Activated T-helper 17 cell treated with anti-CD3 and anti-CD28 coated beads, Interleukin-2, amount 50 U/mL, for 72 hours (primary cell): ENCODE data around the gene BMF. TPM values are rescaled to one million over a fixed set of nuclear protein-coding genes. Genes with fewer than 3 reads are reported as not detected.

Experiments
- ATAC-seq: fragments of 150-1000 bp; cut with Tn5 transposase; replicated peaks from 2 replicates; pipeline ENCODE4 v1.10.0; 2021; ENCODE audit warnings: mild to moderate bottlenecking, moderate library complexity
- H3K27ac Mint-ChIP-seq: one replicate; pipeline ENCODE4 v1.8.0; 2022; ENCODE audit warnings: mixed read lengths
- H3K27me3 Mint-ChIP-seq: one replicate; pipeline ENCODE4 v1.8.0; 2022; ENCODE audit warnings: mixed read lengths
- H3K36me3 Mint-ChIP-seq: one replicate; pipeline ENCODE4 v1.8.0; 2022; ENCODE audit warnings: low read depth, mild to moderate bottlenecking, mixed read lengths
- H3K4me1 Mint-ChIP-seq: one replicate; pipeline ENCODE4 v1.8.0; 2022; ENCODE audit warnings: mixed read lengths
- H3K4me3 Mint-ChIP-seq: one replicate; pipeline ENCODE4 v1.8.0; 2022; ENCODE audit warnings: mild to moderate bottlenecking, mixed read lengths
- H3K9me3 Mint-ChIP-seq: one replicate; pipeline ENCODE4 v1.8.0; 2022; ENCODE audit warnings: mixed read lengths
- total RNA-seq, 2 donors: library from RNA; stranded (reverse); gene quantifications; one replicate each; pipeline ENCODE4 v1.2.3, GENCODE V29; 2022

BMF gene
- total RNA-seq, 2 donors from 2014 or later = 3.2 to 19.3 TPM

DNA sequence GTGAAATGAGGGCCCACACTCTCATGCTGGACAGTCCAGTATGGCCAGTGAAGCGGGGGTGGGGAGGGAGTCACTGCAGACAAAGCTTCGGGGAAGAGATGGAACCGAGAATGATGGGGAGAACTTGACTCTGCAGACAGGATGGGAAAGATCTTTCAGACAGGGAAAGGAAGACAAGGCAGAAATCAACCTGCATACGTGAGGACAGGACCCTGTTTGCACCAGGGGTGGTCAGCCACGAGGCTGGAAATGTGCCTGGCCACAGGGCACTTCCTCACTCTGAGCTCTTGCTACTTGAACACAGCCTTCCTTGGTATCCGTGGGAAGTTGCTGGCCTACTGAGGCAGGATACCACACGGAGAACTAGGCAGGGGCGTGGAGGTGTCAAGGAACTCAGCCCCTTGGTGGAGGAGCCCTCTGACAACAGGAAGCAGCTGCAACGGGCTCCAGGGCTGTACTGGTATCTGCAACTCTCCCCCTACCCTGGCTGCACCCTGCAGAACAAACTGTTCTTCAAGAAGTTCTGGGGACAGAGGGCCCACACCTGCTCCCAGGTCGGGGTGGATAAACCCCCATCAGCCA, 60.4 kb downstream of the BMF start:
- Mint-ChIP-seq H3K36me3 (no peaks in the 10 kb centered on the region), H3K9me3 (peaks cover 3% of the 10 kb centered on the region), H3K4me1 (peaks cover 40% of the 10 kb centered on the region), H3K27me3 (no peaks in the 10 kb centered on the region), H3K4me3 (peak overlapping the region; percentile 79), H3K27ac (peak overlapping the region; percentile 94)
- no peak for ATAC-seq

- no peaks in the 10 kb centered on the region for H3K36me3 Mint-ChIP-seq
- H3K9me3 Mint-ChIP-seq = peaks cover 3% of the 10 kb centered on the region
- peak overlapping the region; percentile 94 for H3K27ac Mint-ChIP-seq
- peak; percentile 83 for ATAC-seq
- H3K27me3 Mint-ChIP-seq = no peaks in the 10 kb centered on the region
- H3K4me3 Mint-ChIP-seq = peak overlapping the region; percentile 79
- H3K4me1 Mint-ChIP-seq = peaks cover 40% of the 10 kb centered on the region
These were observed 61.1 kb downstream of the BMF start for GRCh38 chr15:40047415-40048210.

GRCh38 chr15:40046721-40047414, 61.8 kb downstream of the BMF start:
- peak; percentile 59 for ATAC-seq
- Mint-ChIP-seq H3K9me3 (peaks cover 3% of the 10 kb centered on the region), H3K27ac (peak overlapping the region; percentile 94), H3K4me3 (peak overlapping the region; percentile 79), H3K27me3 (no peaks in the 10 kb centered on the region), H3K36me3 (no peaks in the 10 kb centered on the region), H3K4me1 (peaks cover 40% of the 10 kb centered on the region)

DNA sequence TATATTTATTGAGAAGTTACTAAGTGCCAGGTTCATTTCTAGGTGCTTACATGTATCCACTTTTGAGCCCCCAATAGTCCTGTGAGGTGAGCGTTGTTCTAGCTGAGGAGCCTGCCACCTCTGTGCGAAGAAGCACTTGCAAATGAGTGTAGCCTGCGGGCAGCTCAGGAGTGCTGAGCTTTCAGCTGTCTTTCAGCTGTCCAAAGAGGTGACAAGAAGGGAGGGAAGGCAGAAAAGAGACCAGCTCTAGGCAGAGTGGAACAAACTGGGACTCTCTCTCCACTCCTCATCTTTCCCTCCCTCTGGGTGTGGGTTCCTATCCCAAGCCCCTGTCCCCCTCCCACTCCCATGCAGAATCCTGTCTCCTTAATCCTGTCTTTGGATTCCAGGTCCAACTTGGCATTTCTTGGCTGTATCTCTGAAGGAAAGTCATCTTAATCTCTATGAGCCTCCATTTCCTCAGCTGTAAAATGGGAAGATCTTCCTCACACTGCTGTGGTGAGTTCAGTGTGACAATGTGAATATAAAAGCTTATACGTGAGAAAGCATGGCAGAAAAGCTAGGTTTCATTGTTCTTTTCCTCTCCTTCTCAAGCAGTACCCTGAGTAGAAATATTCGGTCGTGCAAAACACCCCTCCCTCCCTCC, 63.0 kb downstream of the BMF start:
- Mint-ChIP-seq H3K4me1 (peaks cover 40% of the 10 kb centered on the region), H3K36me3 (no peaks in the 10 kb centered on the region), H3K27ac (peak overlapping the region; percentile 91), H3K27me3 (no peaks in the 10 kb centered on the region), H3K9me3 (peaks cover 3% of the 10 kb centered on the region), H3K4me3 (peak overlapping the region; percentile 77)
- no peak for ATAC-seq

GRCh38 chr15:40044717-40045571, 63.7 kb downstream of the BMF start:
- Mint-ChIP-seq H3K4me3 (peak overlapping the region; percentile 77), H3K27ac (peak overlapping the region; percentile 91), H3K27me3 (no peaks in the 10 kb centered on the region), H3K4me1 (peaks cover 41% of the 10 kb centered on the region), H3K9me3 (no peaks in the 10 kb centered on the region), H3K36me3 (no peaks in the 10 kb centered on the region)
- peak; percentile 76 for ATAC-seq

GRCh38 chr15:40043927-40044716, 64.6 kb downstream of the BMF start:
- H3K9me3 Mint-ChIP-seq = no peaks in the 10 kb centered on the region
- ATAC-seq = no peak
- no peaks in the 10 kb centered on the region for H3K27me3 Mint-ChIP-seq
- peaks cover 35% of the 10 kb centered on the region for H3K4me1 Mint-ChIP-seq
- peak overlapping the region; percentile 91 for H3K27ac Mint-ChIP-seq
- peak overlapping the region; percentile 77 for H3K4me3 Mint-ChIP-seq
- peaks cover 5% of the 10 kb centered on the region for H3K36me3 Mint-ChIP-seq

DNA sequence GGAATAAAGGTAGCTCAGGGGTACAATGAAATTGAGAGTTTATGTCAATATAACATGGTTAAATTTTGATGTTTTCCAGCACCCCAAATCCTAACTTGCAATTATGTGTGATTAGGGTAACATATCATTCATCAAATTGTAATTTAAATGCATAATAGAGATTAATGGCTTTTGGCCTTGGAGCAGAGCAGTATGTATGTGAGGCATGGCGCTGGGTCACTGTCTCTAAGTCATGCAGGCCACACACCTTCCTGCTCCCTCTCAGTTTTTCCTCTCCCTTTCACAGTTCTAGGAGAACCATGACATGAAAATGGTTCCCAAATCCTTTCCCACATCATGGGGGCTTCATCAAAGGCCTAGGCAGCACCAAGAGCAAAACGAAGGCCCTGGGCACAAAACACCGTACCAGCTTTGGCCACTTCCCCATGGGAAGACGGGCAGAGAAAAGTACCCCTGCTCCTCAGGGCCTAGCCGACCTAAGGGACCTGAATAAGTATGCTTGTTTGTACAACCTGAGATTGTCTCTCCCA, 65.8 kb downstream of the BMF start:
- Mint-ChIP-seq H3K27me3 (no peaks in the 10 kb centered on the region), H3K27ac (no peak overlapping the region), H3K9me3 (no peaks in the 10 kb centered on the region), H3K4me3 (no peak overlapping the region), H3K4me1 (peaks cover 29% of the 10 kb centered on the region), H3K36me3 (peaks cover 18% of the 10 kb centered on the region)
- ATAC-seq = no peak

- Mint-ChIP-seq H3K27me3 (no peaks in the 10 kb centered on the region), H3K4me1 (peaks cover 35% of the 10 kb centered on the region), H3K9me3 (no peaks in the 10 kb centered on the region), H3K4me3 (peak overlapping the region; percentile 98), H3K27ac (peak overlapping the region; percentile 95), H3K36me3 (peaks cover 38% of the 10 kb centered on the region)
- no peak for ATAC-seq
These were observed 67.9 kb downstream of the BMF start for GRCh38 chr15:40040770-40041169.

DNA sequence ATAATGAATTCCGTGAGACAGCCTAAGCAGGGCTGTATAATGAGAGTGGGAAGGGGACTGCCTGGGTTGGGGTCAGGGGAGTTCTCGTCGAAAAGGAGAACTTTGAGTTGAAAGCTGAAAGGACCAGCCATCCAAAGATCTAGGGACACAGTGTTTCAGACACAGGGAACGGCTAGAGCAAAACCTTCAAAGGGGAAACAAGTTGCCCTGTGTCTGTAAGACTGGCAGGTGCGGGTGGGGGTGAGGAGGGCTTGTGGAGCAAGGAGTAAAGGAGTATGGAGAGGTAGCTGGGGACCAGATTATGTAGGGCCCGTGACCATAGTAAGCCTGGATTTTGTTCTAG, 68.4 kb downstream of the BMF start:
- H3K36me3 Mint-ChIP-seq = peaks cover 44% of the 10 kb centered on the region
- peak overlapping the region; percentile 95 for H3K27ac Mint-ChIP-seq
- H3K4me3 Mint-ChIP-seq = peak overlapping the region; percentile 98
- ATAC-seq = no peak
- H3K9me3 Mint-ChIP-seq = no peaks in the 10 kb centered on the region
- H3K4me1 Mint-ChIP-seq = peaks cover 33% of the 10 kb centered on the region
- H3K27me3 Mint-ChIP-seq = no peaks in the 10 kb centered on the region

GRCh38 chr15:40038638-40039543, 69.8 kb downstream of the BMF start, which contains the start of gene SRP14:
Gene SRP14 (minus strand): TSS chr15:40039181. CDS start chr15:40039116, 65 bp downstream.
- Mint-ChIP-seq H3K4me3 (peak within 1 kb of the TSS; percentile 98), H3K9me3 (no peaks in the 10 kb centered on the region), H3K27ac (peak within 1 kb of the TSS; percentile 95), H3K27me3 (no peaks in the 10 kb centered on the region), H3K4me1 (peaks cover 33% of the 10 kb centered on the region), H3K36me3 (peaks cover 57% of the 10 kb centered on the region)
- ATAC-seq = peak; percentile 95

DNA sequence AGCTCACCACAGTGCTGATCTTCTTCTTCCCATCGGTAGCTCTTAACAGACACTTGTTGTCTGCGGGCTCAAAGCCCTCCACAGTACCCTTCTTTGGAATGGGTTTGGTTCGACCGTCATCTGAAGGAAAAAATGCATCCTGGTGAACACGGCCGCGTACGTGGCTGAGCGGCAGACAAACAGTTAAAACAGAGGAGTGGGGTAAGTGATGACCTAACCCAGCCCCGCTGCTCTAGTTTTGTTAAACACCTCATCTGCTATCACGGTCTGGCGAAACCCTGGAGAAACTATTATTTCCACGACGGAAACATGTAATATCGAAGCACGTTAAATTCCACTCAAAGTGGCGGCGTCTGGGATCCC, 70.4 kb downstream of the BMF start:
- Mint-ChIP-seq H3K27ac (peak overlapping the region; percentile 95), H3K27me3 (no peaks in the 10 kb centered on the region), H3K4me3 (peak overlapping the region; percentile 98), H3K36me3 (peaks cover 64% of the 10 kb centered on the region), H3K9me3 (no peaks in the 10 kb centered on the region), H3K4me1 (peaks cover 32% of the 10 kb centered on the region)
- ATAC-seq = no peak
